ENCODE measurements around the gene CRYL1. TPM values are rescaled to one million over a fixed set of nuclear protein-coding genes. Genes with fewer than 3 reads are reported as not detected.

CRYL1 gene
- total RNA-seq, 1 experiment from 2014 or later = 26.5 TPM

DNA sequence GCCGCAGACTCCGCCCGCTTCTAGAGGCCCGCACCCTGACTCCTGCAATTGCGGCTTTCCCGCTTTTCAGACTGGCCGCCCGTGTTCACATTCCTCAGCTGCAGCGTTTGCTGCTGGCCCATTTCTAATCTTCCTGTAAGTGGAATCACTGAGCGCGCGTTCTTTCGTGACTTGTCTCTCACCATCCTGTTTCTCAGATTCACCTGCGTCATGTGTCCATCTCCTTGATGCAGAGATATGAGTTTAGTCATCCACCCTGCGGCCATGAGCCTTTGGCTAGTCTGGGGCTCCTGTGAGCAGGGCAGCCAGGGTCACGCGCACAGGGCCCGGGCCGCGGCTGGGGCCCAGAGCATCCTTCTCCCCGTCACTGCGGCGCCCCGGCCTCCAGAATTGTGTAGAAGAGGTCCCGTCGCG, 110.0 kb downstream of the CRYL1 start:
- H3K27me3 ChIP-seq (ENCODE audit: insufficient read depth, low read length) = peaks cover 5% of the 10 kb centered on the region; the same call in 1 of the 2 replicates
- H3K4me1 ChIP-seq (ENCODE audit: control insufficient read depth in 1 of 2, insufficient read depth in 2 of 2, low read length in 2 of 2) = peaks cover 29 to 33% of the 10 kb centered on the region in 2 experiments
- no TSS peak for BruUV-seq (replicated peaks)
- intact Hi-C loops (cut with micrococcal nuclease) = no loop called here
- no peaks in the 10 kb centered on the region for H3K9me3 ChIP-seq (ENCODE audit: control insufficient read depth in 1 of 2, insufficient read depth in 1 of 2, low read depth in 1 of 2, low read length in 2 of 2)
- TF ChIP-seq POLR2A (IDR thresholded peaks at IDR 0.05; ENCODE audit: borderline replicate concordance, extremely low read depth, insufficient read depth, insufficient read length) (no peak), ZFX (IDR thresholded peaks at IDR 0.05) (no peak)
- TF ChIP-seq, protein P1, sequence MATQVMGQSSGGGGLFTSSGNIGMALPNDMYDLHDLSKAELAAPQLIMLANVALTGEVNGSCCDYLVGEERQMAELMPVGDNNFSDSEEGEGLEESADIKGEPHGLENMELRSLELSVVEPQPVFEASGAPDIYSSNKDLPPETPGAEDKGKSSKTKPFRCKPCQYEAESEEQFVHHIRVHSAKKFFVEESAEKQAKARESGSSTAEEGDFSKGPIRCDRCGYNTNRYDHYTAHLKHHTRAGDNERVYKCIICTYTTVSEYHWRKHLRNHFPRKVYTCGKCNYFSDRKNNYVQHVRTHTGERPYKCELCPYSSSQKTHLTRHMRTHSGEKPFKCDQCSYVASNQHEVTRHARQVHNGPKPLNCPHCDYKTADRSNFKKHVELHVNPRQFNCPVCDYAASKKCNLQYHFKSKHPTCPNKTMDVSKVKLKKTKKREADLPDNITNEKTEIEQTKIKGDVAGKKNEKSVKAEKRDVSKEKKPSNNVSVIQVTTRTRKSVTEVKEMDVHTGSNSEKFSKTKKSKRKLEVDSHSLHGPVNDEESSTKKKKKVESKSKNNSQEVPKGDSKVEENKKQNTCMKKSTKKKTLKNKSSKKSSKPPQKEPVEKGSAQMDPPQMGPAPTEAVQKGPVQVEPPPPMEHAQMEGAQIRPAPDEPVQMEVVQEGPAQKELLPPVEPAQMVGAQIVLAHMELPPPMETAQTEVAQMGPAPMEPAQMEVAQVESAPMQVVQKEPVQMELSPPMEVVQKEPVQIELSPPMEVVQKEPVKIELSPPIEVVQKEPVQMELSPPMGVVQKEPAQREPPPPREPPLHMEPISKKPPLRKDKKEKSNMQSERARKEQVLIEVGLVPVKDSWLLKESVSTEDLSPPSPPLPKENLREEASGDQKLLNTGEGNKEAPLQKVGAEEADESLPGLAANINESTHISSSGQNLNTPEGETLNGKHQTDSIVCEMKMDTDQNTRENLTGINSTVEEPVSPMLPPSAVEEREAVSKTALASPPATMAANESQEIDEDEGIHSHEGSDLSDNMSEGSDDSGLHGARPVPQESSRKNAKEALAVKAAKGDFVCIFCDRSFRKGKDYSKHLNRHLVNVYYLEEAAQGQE (IDR thresholded peaks at IDR 0.05; ENCODE audit: low read depth) = no peak
- no peak overlapping the region for H2AFZ ChIP-seq (ENCODE audit: low read depth, low read length, poor library complexity, severe bottlenecking)
- H3K4me3 ChIP-seq (replicated peaks in 1 of 2; ENCODE audit: low read depth in 1 of 2, low read length in 2 of 2) = no peak overlapping the region
- no peaks in the 10 kb centered on the region for H3K9me2 ChIP-seq (ENCODE audit: insufficient read depth)
- no peaks in the 10 kb centered on the region for H3K79me2 ChIP-seq (ENCODE audit: insufficient read depth, low read length)
- no peaks in the 10 kb centered on the region for H3K36me3 ChIP-seq (ENCODE audit: control insufficient read depth in 1 of 2, insufficient read depth in 2 of 2, low read length in 2 of 2)
- ChIA-PET POLR2A (no interaction called here), CTCF (no interaction called here), RAD21 (ENCODE audit: low non-redundant PET in 1 of 2, low total read pairs in 2 of 2, uncharacterized antibody in 2 of 2, unreplicated experiment in 2 of 2) (no interaction called here)
- H4K20me1 ChIP-seq (ENCODE audit: insufficient read depth) = no peaks in the 10 kb centered on the region
- no peak overlapping the region for H3K9ac ChIP-seq (ENCODE audit: low read length)
- ATAC-seq = no peak
- no peak overlapping the region for H3K4me2 ChIP-seq (ENCODE audit: low read length)
- no peak overlapping the region for H3K27ac ChIP-seq (ENCODE audit: low read depth, low read length)
- DNase-seq (ENCODE audit: low read depth, low spot score) = no peak

DNA sequence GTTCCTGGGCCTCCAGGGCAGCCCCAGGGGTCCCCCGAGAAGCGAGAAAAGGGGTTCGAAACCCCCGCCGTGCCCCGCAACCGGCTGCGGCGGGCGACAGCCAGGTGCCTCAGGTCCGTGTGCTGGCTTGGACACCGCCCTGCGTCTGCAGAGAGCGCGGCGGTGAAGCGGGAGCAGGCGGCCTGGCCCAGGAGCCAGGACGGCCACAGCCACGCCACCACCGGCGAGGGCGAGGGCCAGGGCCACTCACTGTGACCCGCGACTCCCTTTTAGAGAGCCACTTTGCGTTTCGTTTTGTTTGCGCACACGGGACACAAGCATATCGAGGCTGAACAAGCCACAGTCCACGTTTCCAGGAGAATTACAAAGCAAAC, 110.4 kb downstream of the CRYL1 start:
- TF ChIP-seq, protein P1 (IDR thresholded peaks at IDR 0.05; ENCODE audit: low read depth) = no peak
- no peak for TF ChIP-seq ATF3 (IDR thresholded peaks at IDR 0.05)
- no peak for TF ChIP-seq JUND (IDR thresholded peaks at IDR 0.05)
- no peak for TF ChIP-seq ELF1 (IDR thresholded peaks at IDR 0.05; ENCODE audit: borderline replicate concordance, low read depth)
- TF ChIP-seq YY1 (IDR thresholded peaks at IDR 0.05; ENCODE audit: extremely low read depth, insufficient replicate concordance, low read depth, low read length) = no peak
- TF ChIP-seq ZNF274 (IDR thresholded peaks at IDR 0.05; ENCODE audit: low read depth, low read length) = no peak
- TF ChIP-seq SP1 (IDR thresholded peaks at IDR 0.05; ENCODE audit: low read depth) = no peak
- TF ChIP-seq EGR1 (IDR thresholded peaks at IDR 0.05; ENCODE audit: low read depth) = no peak
- DNase-seq (ENCODE audit: low read depth, low spot score) = no peak
- H2AFZ ChIP-seq (ENCODE audit: low read depth, low read length, poor library complexity, severe bottlenecking) = no peak overlapping the region
- H3K9ac ChIP-seq (ENCODE audit: low read length) = no peak overlapping the region
- H4K20me1 ChIP-seq (ENCODE audit: insufficient read depth) = no peaks in the 10 kb centered on the region
- ChIA-PET CTCF (no interaction called here), POLR2A (no interaction called here), RAD21 (ENCODE audit: low non-redundant PET in 1 of 2, low total read pairs in 2 of 2, uncharacterized antibody in 2 of 2, unreplicated experiment in 2 of 2) (no interaction called here)
- H3K27me3 ChIP-seq (ENCODE audit: insufficient read depth, low read length) = peaks cover 5% of the 10 kb centered on the region; the same call in 1 of the 2 replicates
- no peaks in the 10 kb centered on the region for H3K9me3 ChIP-seq (ENCODE audit: control insufficient read depth in 1 of 2, insufficient read depth in 1 of 2, low read depth in 1 of 2, low read length in 2 of 2)
- BruUV-seq (replicated peaks) = no TSS peak
- H3K27ac ChIP-seq (ENCODE audit: low read depth, low read length) = no peak overlapping the region
- H3K79me2 ChIP-seq (ENCODE audit: insufficient read depth, low read length) = no peaks in the 10 kb centered on the region
- intact Hi-C loops (cut with micrococcal nuclease) = no loop called here
- no peak for ATAC-seq
- H3K36me3 ChIP-seq (ENCODE audit: control insufficient read depth in 1 of 2, insufficient read depth in 2 of 2, low read length in 2 of 2) = no peaks in the 10 kb centered on the region
- no peaks in the 10 kb centered on the region for H3K9me2 ChIP-seq (ENCODE audit: insufficient read depth)
- H3K4me2 ChIP-seq (ENCODE audit: low read length) = no peak overlapping the region
- H3K4me1 ChIP-seq (ENCODE audit: control insufficient read depth in 1 of 2, insufficient read depth in 2 of 2, low read length in 2 of 2) = peaks cover 25 to 29% of the 10 kb centered on the region in 2 experiments
- no peak overlapping the region for H3K4me3 ChIP-seq (replicated peaks in 1 of 2; ENCODE audit: low read depth in 1 of 2, low read length in 2 of 2)

All from HCT116 (cell line).